SK-N-SH treated with all-trans-retinoic acid at 6 μM for 48 hours (cell line): ENCODE results near the gene LCN2.
"Not testable (repeated sequence)": the region's sequence is repeated elsewhere in the genome, so short reads cannot be mapped to it uniquely, and the experiment has no call there.

Experiments used
- ATAC-seq: fragments of 200-7000 bp; cut with Tn5 transposase; 3 replicates; pipeline ENCODE4 v1.9.1; 2020; ENCODE audit warnings: mild to moderate bottlenecking, moderate library complexity
- ARNTL ChIP-seq: fragments of 450-650 bp; formaldehyde crosslinking; IDR thresholded peaks from 2 replicates; pipeline ENCODE4 v1.5.0; 2020; ENCODE audit warnings: low read depth, mild to moderate bottlenecking, moderate library complexity, borderline replicate concordance
- BACH2 ChIP-seq: fragments of 250-450 bp; sonication (Bioruptor Pico); IDR thresholded peaks from 2 replicates; pipeline ENCODE4 v1.9.0; 2021; ENCODE audit warnings: mild to moderate bottlenecking, borderline replicate concordance
- CREB5 ChIP-seq: fragments of 250-450 bp; sonication (Bioruptor Pico); IDR thresholded peaks from 2 replicates; pipeline ENCODE4 v1.5.1; 2020; ENCODE audit warnings: low read depth, mild to moderate bottlenecking, moderate library complexity
- CSRNP3 ChIP-seq: fragments of 250-450 bp; sonication (Bioruptor Pico); IDR thresholded peaks from 2 replicates; pipeline ENCODE4 v1.5.1; 2021; ENCODE audit warnings: mild to moderate bottlenecking, moderate library complexity
- ESRRG ChIP-seq: fragments of 250-450 bp; sonication (Bioruptor Pico); IDR thresholded peaks from 2 replicates; pipeline ENCODE4 v1.6.1; 2021; ENCODE audit warnings: mild to moderate bottlenecking
- POU6F1 ChIP-seq: fragments of 250-450 bp; sonication (Bioruptor Pico); IDR thresholded peaks from 2 replicates; pipeline ENCODE4 v1.8.0; 2021; ENCODE audit warnings: low read depth, mild to moderate bottlenecking, moderate library complexity, borderline replicate concordance
- PPARA ChIP-seq: fragments of 250-450 bp; sonication (Bioruptor Pico); IDR thresholded peaks from 2 replicates; pipeline ENCODE4 v1.5.0; 2020; ENCODE audit warnings: mild to moderate bottlenecking, borderline replicate concordance
- RARB ChIP-seq: fragments of 250-450 bp; sonication (Bioruptor Pico); IDR thresholded peaks from 2 replicates; pipeline ENCODE4 v1.8.0; 2021; ENCODE audit warnings: mild to moderate bottlenecking, moderate library complexity
- SNAI2 ChIP-seq: fragments of 250-450 bp; sonication (Bioruptor Pico); IDR thresholded peaks from 2 replicates; pipeline ENCODE4 v1.5.0; 2020; ENCODE audit warnings: mild to moderate bottlenecking, moderate library complexity
- TCF4 ChIP-seq: fragments of 250-450 bp; sonication (Bioruptor Pico); IDR thresholded peaks from 2 replicates; pipeline ENCODE4 v1.8.0; 2021; ENCODE audit warnings: mild to moderate bottlenecking, moderate library complexity, borderline replicate concordance
- TSHZ2 ChIP-seq: fragments of 250-450 bp; sonication (Bioruptor Pico); IDR thresholded peaks from 2 replicates; pipeline ENCODE4 v1.5.0; 2020; ENCODE audit warnings: mild to moderate bottlenecking, moderate library complexity
- ZC3H10 ChIP-seq: fragments of 250-450 bp; sonication (Bioruptor Pico); IDR thresholded peaks from 2 replicates; pipeline ENCODE4 v1.5.1; 2021; ENCODE audit warnings: mild to moderate bottlenecking, moderate library complexity
- ZFP3 ChIP-seq: fragments of 250-450 bp; sonication (Bioruptor Pico); IDR thresholded peaks from 2 replicates; pipeline ENCODE4 v1.5.0; 2020; ENCODE audit warnings: mild to moderate bottlenecking, moderate library complexity
- ZFP30 ChIP-seq: fragments of 450-650 bp; formaldehyde crosslinking; IDR thresholded peaks from 2 replicates; pipeline ENCODE4 v1.5.0; 2022; ENCODE audit warnings: mild to moderate bottlenecking, moderate library complexity
- ZNF565 ChIP-seq: fragments of 450-650 bp; formaldehyde crosslinking; conservative IDR thresholded peaks from 2 replicates; pipeline ENCODE4 v1.5.0; 2020; ENCODE audit warnings: low read depth, mild to moderate bottlenecking, moderate library complexity
- ZNF8 ChIP-seq: fragments of 450-650 bp; formaldehyde crosslinking; IDR thresholded peaks from 2 replicates; pipeline ENCODE4 v1.5.0; 2020; ENCODE audit warnings: mild to moderate bottlenecking, moderate library complexity

The LCN2 gene

GRCh38 chr9:128109050-128109709, 40.1 kb upstream of the LCN2 start (continued):
- TF ChIP-seq TSHZ2 (CRISPR knock-in tag) (no peak), POU6F1 (CRISPR knock-in tag) (no peak)
- TF ChIP-seq, all 23 proteins: peak for 0

- ATAC-seq = not testable (repeated sequence)
Measured at GRCh38 chr9:128111726-128112125, 37.5 kb upstream of the LCN2 start.

GRCh38 chr9:128113526-128114325, 35.5 kb upstream of the LCN2 start:
- TF ChIP-seq ZC3H10 = no peak
- no peak for TF ChIP-seq BACH2 (CRISPR knock-in tag)
- TF ChIP-seq CSRNP3 (CRISPR knock-in tag) = no peak
- no peak for ATAC-seq

GRCh38 chr9:128114326-128115186, 34.7 kb upstream of the LCN2 start:
- ATAC-seq = no peak
- TF ChIP-seq PPARA (CRISPR knock-in tag) (no peak), TSHZ2 (CRISPR knock-in tag) (no peak), TCF4 (no peak), ZFP3 (CRISPR knock-in tag) (no peak), SNAI2 (CRISPR knock-in tag) (no peak), CREB5 (CRISPR knock-in tag) (no peak), ESRRG (no peak), ZFP30 (CRISPR knock-in tag) (no peak), BACH2 (CRISPR knock-in tag) (no peak), ZC3H10 (no peak), RARB (CRISPR knock-in tag) (no peak), CSRNP3 (CRISPR knock-in tag) (no peak), ZNF565 (CRISPR knock-in tag) (no peak), ARNTL (no peak), ZNF8 (CRISPR knock-in tag) (no peak)
